HG02973 (cell line): Measurements from ENCODE around the gene DNAAF3.

Source experiments
- ATAC-seq: cut with Tn5 transposase; IDR thresholded peaks from one replicate; pipeline ENCODE4 v1.9.1; 2021; ENCODE audit warnings: moderate library complexity; ENCODE audit not compliant: unreplicated experiment

DNAAF3 gene

DNA sequence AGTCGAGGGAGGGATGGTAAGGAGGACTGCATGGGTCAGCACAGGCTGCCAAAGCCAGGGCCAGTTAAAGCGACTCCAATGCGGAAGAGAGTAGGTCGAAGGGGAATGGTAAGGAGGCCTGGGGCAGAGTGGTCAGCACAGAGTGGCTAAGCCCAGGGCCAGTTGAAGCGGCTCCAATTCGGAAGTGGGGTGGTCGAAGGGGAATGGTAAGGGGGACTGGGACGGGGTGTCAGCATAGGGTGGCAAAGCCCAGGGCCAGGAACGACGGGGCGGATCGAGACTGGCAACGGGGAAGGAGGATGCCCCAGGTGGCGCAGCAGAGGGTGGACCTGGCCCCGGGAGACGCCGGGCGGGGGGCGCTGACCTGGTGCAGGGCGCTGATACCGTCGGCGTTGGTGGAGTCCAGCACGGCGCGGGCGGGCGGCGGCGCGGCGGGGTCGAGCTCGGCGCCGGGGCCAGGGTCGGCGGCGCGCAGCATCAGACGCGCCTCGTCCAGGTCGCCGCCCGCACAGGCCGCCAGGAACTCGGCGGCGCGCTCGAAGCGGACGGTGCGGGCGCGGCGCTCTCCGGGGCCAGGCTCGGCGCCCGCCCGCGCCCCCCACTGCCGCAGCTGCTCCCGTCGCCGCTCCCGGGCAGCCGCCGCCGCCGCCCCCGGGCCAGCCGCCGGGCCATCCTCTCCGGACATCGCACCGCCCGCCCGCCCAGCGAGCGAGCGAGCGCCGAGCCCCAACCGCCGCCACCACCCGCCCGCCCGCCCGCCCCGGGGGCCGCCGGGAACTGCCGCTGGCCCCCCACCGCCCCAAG, 49.4 kb downstream of the DNAAF3 start, which contains the start of gene PPP1R12C:
PPP1R12C (minus strand) TSS at position 779 of the 804 bp plus-strand sequence; CDS start at position 685, 94 bp downstream.
- ATAC-seq, result peak; percentile 16

DNA sequence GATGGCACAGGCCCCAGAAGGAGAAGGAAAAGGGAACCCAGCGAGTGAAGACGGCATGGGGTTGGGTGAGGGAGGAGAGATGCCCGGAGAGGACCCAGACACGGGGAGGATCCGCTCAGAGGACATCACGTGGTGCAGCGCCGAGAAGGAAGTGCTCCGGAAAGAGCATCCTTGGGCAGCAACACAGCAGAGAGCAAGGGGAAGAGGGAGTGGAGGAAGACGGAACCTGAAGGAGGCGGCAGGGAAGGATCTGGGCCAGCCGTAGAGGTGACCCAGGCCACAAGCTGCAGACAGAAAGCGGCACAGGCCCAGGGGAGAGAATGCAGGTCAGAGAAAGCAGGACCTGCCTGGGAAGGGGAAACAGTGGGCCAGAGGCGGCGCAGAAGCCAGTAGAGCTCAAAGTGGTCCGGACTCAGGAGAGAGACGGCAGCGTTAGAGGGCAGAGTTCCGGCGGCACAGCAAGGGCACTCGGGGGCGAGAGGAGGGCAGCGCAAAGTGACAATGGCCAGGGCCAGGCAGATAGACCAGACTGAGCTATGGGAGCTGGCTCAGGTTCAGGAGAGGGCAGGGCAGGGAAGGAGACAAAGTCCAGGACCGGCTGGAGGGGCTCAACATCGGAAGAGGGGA, 50.1 kb downstream of the DNAAF3 start:
- ATAC-seq, result no peak

DNA sequence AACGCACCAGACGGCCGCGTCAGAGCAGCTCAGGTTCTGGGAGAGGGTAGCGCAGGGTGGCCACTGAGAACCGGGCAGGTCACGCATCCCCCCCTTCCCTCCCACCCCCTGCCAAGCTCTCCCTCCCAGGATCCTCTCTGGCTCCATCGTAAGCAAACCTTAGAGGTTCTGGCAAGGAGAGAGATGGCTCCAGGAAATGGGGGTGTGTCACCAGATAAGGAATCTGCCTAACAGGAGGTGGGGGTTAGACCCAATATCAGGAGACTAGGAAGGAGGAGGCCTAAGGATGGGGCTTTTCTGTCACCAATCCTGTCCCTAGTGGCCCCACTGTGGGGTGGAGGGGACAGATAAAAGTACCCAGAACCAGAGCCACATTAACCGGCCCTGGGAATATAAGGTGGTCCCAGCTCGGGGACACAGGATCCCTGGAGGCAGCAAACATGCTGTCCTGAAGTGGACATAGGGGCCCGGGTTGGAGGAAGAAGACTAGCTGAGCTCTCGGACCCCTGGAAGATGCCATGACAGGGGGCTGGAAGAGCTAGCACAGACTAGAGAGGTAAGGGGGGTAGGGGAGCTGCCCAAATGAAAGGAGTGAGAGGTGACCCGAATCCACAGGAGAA, 50.9 kb downstream of the DNAAF3 start:
- no peak for ATAC-seq

DNA sequence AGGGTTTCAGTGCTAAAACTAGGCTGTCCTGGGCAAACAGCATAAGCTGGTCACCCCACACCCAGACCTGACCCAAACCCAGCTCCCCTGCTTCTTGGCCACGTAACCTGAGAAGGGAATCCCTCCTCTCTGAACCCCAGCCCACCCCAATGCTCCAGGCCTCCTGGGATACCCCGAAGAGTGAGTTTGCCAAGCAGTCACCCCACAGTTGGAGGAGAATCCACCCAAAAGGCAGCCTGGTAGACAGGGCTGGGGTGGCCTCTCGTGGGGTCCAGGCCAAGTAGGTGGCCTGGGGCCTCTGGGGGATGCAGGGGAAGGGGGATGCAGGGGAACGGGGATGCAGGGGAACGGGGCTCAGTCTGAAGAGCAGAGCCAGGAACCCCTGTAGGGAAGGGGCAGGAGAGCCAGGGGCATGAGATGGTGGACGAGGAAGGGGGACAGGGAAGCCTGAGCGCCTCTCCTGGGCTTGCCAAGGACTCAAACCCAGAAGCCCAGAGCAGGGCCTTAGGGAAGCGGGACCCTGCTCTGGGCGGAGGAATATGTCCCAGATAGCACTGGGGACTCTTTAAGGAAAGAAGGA, 51.8 kb downstream of the DNAAF3 start:
- ATAC-seq, result no peak

DNA sequence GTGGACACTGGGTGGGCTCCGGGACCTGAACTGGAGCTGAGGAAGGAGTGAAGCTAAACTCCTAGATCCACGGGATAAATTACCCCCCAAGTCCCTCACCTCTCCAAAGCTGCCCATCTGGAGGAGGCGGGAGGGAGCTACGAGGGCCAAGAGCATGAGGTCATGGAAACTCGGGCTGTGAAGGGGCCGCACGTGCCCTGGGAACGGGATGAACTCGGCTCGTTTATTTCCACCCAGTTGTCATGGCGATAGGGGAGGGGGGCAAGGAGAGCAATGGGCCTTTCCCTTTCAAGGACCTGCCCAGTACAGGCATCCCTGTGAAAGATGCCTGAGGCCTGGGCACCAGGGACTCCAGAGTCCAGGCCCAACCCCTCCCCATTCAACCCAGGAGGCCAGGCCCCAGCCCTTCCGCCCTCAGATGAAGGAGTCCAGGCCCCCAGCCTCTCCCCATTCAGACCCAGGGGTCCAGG, 52.8 kb downstream of the DNAAF3 start:
- ATAC-seq, result no peak

DNA sequence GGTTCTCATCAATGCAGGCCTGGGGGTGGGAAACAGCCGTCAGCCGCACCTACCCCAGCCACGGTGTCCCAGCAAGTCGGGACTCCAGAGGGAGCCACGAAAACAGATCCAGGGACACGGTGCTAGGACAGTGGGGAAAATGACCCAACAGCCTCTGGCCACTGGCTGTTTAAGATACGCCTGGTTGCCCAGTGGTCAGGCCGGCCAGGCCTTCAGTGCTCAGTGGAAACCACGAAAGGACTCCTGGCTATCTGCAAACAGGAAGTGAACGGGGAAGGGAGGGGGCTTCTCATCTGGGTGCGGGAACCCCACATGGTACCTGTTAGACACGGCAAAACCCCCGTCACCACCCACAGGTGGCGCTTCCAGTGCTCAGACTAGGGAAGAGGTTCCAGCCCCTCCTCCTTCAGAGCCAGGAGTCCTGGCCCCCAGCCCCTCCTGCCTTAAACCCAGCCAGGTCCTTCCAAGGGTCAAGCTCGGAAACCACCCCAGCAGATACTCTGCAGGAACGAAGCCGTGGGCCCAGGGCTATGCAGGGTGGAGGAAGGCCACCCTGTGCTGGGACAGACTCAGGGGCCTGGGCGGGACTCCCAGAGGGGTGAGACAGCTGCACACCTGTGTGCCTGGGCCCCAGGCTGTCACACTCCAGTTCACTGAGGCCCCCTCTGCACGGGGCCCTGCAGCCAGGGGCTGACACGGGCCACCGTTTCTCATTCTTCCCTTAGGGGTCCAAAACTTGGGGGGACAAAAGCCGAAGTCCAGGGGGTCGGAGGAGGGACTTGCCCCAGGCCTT, 53.4 kb downstream of the DNAAF3 start:
- ATAC-seq, result no peak

DNA sequence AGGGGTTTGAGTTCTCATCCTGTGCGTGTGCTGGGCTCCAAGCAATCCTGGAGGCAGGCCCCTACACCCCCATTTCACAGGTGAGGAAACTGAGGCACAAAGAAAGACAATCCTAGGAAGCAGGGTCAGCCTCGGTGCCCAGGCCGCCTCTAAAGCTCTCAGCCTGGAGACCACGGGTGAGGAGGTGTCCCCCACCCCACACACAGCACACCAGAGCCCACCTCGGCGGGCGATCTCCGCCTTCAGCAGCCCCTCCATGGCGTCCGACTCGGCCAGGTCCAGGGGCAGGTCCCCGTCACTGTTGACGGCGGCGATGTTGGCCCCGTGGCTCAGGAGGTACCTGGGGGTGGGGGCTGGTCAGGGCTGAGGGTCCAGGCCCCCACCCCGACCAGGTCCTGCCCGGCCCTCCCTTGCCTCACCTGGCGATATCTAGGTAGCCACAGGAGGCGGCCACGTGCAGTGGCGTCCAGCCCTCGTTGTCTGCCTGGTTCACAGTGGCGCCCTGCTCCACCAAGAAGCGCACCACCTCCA, 54.1 kb downstream of the DNAAF3 start:
- ATAC-seq, result no peak

DNA sequence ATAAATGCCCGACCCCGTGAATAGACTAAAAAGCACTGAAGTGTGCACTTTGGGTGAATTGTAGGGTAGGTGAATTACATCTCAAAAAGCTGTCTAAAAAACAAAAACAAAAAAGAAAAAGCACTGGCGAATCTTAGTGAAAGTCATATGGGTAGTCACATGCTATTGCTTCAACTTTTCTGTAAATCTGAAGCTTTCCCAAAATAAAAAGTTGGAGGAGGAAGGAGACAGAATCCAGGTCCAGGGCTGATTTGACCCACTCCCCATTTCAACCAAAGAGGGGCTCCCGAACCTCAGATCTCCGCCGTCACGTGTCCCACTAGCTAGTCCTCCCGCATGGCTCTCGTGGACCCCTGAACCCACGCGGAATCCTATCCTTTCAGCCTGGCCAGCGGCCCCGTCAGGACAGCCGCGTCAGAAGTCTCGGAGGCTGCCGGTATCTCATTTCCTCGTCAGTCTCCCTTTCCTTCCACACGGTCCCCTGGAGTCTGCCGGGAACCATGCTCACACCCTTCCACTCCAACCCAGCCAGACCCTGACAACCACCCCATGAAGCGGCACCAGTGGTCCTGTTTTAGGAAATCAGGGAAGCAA, 55.1 kb downstream of the DNAAF3 start:
- no peak for ATAC-seq

DNA sequence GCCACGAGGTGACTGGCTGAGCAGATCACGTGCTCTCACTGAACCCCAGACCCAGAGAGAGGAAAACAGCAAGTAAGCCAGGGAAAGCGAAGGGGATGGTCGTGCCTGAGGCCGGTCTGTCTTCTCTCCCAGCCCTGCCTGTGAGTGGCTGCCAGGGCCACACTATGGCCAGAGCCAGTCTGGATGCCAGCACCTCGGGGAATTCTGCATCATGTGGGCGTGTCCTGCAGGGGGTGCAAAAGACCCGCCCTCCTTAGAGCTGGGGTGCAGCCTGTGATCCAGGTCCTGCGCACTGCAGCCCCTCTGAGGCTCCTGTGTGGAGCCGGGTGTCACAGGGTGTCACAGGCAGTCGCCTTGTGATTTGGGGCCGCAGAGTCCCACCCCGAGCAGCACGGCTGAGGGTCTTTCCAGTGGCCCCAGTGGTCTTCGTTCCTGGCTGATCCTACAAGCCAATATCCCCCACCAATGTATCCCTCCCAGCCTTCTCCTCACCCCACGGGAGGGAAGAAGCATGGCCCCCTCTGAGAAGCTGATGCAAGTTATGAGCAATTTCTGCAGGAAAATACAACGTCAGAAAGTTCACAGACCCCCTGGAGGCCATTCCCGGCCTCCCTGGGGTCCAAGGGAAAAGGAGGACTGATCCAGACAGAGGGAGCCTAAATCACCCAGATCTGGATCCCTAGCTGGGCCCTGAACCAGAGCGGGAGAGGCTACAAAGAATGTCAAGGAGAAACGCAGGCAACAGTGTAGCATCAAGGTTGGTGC, 56.7 kb downstream of the DNAAF3 start:
- no peak for ATAC-seq
